MM.1S (cell line): ENCODE data around the gene SYN1.

Experiments used
- CTCF ChIP-seq: fragments of 300-600 bp; sonication (generic); IDR thresholded peaks from 2 replicates; pipeline ENCODE4 v1.5.1; 2016; ENCODE audit warnings: antibody characterized with exemption, low read length, mixed read lengths
- EZH2 ChIP-seq: fragments of 300-600 bp; sonication (generic); optimal IDR thresholded peaks from 2 replicates; pipeline ENCODE3; 2017; ENCODE audit warnings: low read depth, mild to moderate bottlenecking, antibody characterized with exemption, low read length, mixed read lengths
- EZH2phosphoT487 ChIP-seq: fragments of 300-600 bp; sonication (generic); IDR thresholded peaks from 2 replicates; pipeline ENCODE4 v1.6.1; 2018; ENCODE audit warnings: antibody characterized with exemption, low read length

GRCh38 chrX:47581731-47582647 lies 37.7 kb downstream of the SYN1 start, which contains the start of gene TIMP1:
- TF ChIP-seq CTCF (no peak), EZH2phosphoT487 (no peak), EZH2 (no peak)
